ENCODE results near the gene ZNF628. TPM values are rescaled to one million over a fixed set of nuclear protein-coding genes. Genes with fewer than 3 reads are reported as not detected.

ZNF628 gene
- total and polyA plus RNA-seq, 10 donors = 1.4 to 13.6 (median 7.9) TPM

GRCh38 chr19:55529636-55530234 lies 53.3 kb downstream of the ZNF628 start:
- H3K27ac ChIP-seq = no peak overlapping the region
- no peak overlapping the region for H3K4me3 ChIP-seq
- H3K36me3 ChIP-seq = no peaks in the 10 kb centered on the region
- DNase-seq = no peak
- intact Hi-C loops (cut with DNase I; ENCODE audit: low total_unique reads) = no loop called here
- peaks cover 0 to 8% (median 2%) of the 10 kb centered on the region in 6 donors for H3K4me1 ChIP-seq
- 81 to 91% (median 87%) methylated on average over 32 to 56 of the region's 56 CpGs for WGBS, 5 donors
- no peaks in the 10 kb centered on the region for H3K9me3 ChIP-seq
- peaks cover 0 to 46% (median 0%) of the 10 kb centered on the region in 7 donors for H3K27me3 ChIP-seq (replicated peaks in 1 of 7)
- TF ChIP-seq POLR2AphosphoS5 (IDR thresholded peaks at IDR 0.05) = no peak

- no peak for DNase-seq
- 87 to 93% (median 90%) methylated on average over 12 to 26 of the region's 26 CpGs for WGBS, 5 donors
- intact Hi-C loops (cut with DNase I; ENCODE audit: low total_unique reads) = no loop called here
- no peak overlapping the region for H3K27ac ChIP-seq
- H3K36me3 ChIP-seq = no peaks in the 10 kb centered on the region
- TF ChIP-seq POLR2A (IDR thresholded peaks at IDR 0.05) = no peak
- no peak for TF ChIP-seq CTCF (IDR thresholded peaks at IDR 0.05 in 8 of 11, conservative IDR thresholded peaks at IDR 0.05 in 3 of 11)
- TF ChIP-seq POLR2AphosphoS5 (IDR thresholded peaks at IDR 0.05) = no peak
- peaks cover 0 to 39% (median 0%) of the 10 kb centered on the region in 7 donors for H3K27me3 ChIP-seq (replicated peaks in 1 of 7)
- no peak overlapping the region for H3K4me3 ChIP-seq
- H3K4me1 ChIP-seq = peaks cover 0 to 7% (median 2%) of the 10 kb centered on the region in 6 donors
- no peaks in the 10 kb centered on the region for H3K9me3 ChIP-seq
These were observed 54.6 kb downstream of the ZNF628 start for GRCh38 chr19:55530996-55531395.

Other genes starting within 250 kb of the ZNF628 start
- gene TMEM86B, start 247.9 kb upstream of the ZNF628 start, total RNA-seq = 10 to 100 TPM in 3 of 7 donors, 1 to 10 TPM in 4; 7.5 to 11.7 (median 9.6) TPM
- 10 to 100 TPM; 11.8 to 31.5 (median 28.2) TPM for gene TMEM86B, start 247.9 kb upstream of the ZNF628 start, polyA plus RNA-seq
- gene PPP6R1, start 217.6 kb upstream of the ZNF628 start, total RNA-seq = 100 to 1,000 TPM; 113 to 150 (median 133) TPM
- 10 to 100 TPM; 49.2 to 90.5 (median 65.1) TPM for gene PPP6R1, start 217.6 kb upstream of the ZNF628 start, polyA plus RNA-seq
- 10 to 100 TPM; 14.2 to 26.8 (median 17.6) TPM for gene HSPBP1, start 196.5 kb upstream of the ZNF628 start, total RNA-seq
- 10 to 100 TPM; 14.2 to 27.0 (median 26.4) TPM for gene HSPBP1, start 196.5 kb upstream of the ZNF628 start, polyA plus RNA-seq
- gene BRSK1, start 192.6 kb upstream of the ZNF628 start, total RNA-seq = 1 to 10 TPM in 5 of 7 donors, under 1 TPM in 2; 0.79 to 2.9 (median 1.7) TPM
- gene BRSK1, start 192.6 kb upstream of the ZNF628 start, polyA plus RNA-seq = 1 to 10 TPM in 2 of 3 donors, under 1 TPM in 1; 0.70 to 1.5 (median 1.0) TPM
- 10 to 100 TPM in 3 of 7 donors, 1 to 10 TPM in 4; 5.6 to 34.1 (median 9.9) TPM for gene TMEM150B, start 151.3 kb upstream of the ZNF628 start, total RNA-seq
- gene TMEM150B, start 151.3 kb upstream of the ZNF628 start, polyA plus RNA-seq = 1 to 10 TPM; 1.7 to 6.5 (median 4.1) TPM
- 10 to 100 TPM; 10.5 to 18.1 (median 12.8) TPM for gene KMT5C, start 136.7 kb upstream of the ZNF628 start, total RNA-seq
- 10 to 100 TPM in 1 of 3 donors, 1 to 10 TPM in 2; 5.7 to 12.2 (median 7.8) TPM for gene KMT5C, start 136.7 kb upstream of the ZNF628 start, polyA plus RNA-seq
- 1 to 10 TPM in 1 of 7 donors, under 1 TPM in 4, not detected in 2; 0.30 to 1.6 (median 0.63) TPM for gene COX6B2, start 121.9 kb upstream of the ZNF628 start, total RNA-seq
- under 1 TPM in 2 of 3 donors, not detected in 1; 0.06 to 0.08 TPM for gene COX6B2, start 121.9 kb upstream of the ZNF628 start, polyA plus RNA-seq
- gene GARIN5B, start 113.4 kb upstream of the ZNF628 start, total RNA-seq = not detected
- not detected for gene GARIN5B, start 113.4 kb upstream of the ZNF628 start, polyA plus RNA-seq
- under 1 TPM in 1 of 7 donors, not detected in 6; 0.23 TPM for gene IL11, start 106.2 kb upstream of the ZNF628 start, total RNA-seq
- under 1 TPM in 2 of 3 donors, not detected in 1; 0.04 to 0.06 TPM for gene IL11, start 106.2 kb upstream of the ZNF628 start, polyA plus RNA-seq
- not detected for gene TMEM190, start 99.8 kb upstream of the ZNF628 start, total RNA-seq
- gene TMEM190, start 99.8 kb upstream of the ZNF628 start, polyA plus RNA-seq = under 1 TPM in 1 of 3 donors, not detected in 2; 0.20 TPM
- gene TMEM238, start 92.3 kb upstream of the ZNF628 start, total RNA-seq = 1 to 10 TPM; 3.7 to 8.8 (median 5.0) TPM
- under 1 TPM in 2 of 3 donors, not detected in 1; 0.17 to 0.32 TPM for gene TMEM238, start 92.3 kb upstream of the ZNF628 start, polyA plus RNA-seq
- 1,000 to 10,000 TPM in 5 of 7 donors, 100 to 1,000 TPM in 2; 581 to 2,029 (median 1,447) TPM for gene RPL28, start 90.7 kb upstream of the ZNF628 start, total RNA-seq
- 1,000 to 10,000 TPM; 3,566 to 4,833 (median 4,082) TPM for gene RPL28, start 90.7 kb upstream of the ZNF628 start, polyA plus RNA-seq
- 10 to 100 TPM; 14.4 to 40.8 (median 23.8) TPM for gene UBE2S, start 68.8 kb upstream of the ZNF628 start, total RNA-seq
- 10 to 100 TPM in 2 of 3 donors, 1 to 10 TPM in 1; 4.9 to 18.7 (median 11.8) TPM for gene UBE2S, start 68.8 kb upstream of the ZNF628 start, polyA plus RNA-seq
- under 1 TPM in 1 of 7 donors, not detected in 6; 0.27 TPM for gene SHISA7, start 33.3 kb upstream of the ZNF628 start, total RNA-seq
- gene SHISA7, start 33.3 kb upstream of the ZNF628 start, polyA plus RNA-seq = under 1 TPM in 1 of 3 donors, not detected in 2; 0.03 TPM
- gene ISOC2, start 15.0 kb upstream of the ZNF628 start, total RNA-seq = 10 to 100 TPM; 38.6 to 85.0 (median 54.5) TPM
- 10 to 100 TPM; 55.6 to 98.7 (median 64.5) TPM for gene ISOC2, start 15.0 kb upstream of the ZNF628 start, polyA plus RNA-seq
- not detected for gene C19orf85, start 11.9 kb upstream of the ZNF628 start, total RNA-seq
- gene C19orf85, start 11.9 kb upstream of the ZNF628 start, polyA plus RNA-seq = not detected
- gene NAT14, start 8.6 kb downstream of the ZNF628 start, total RNA-seq = 10 to 100 TPM in 1 of 7 donors, 1 to 10 TPM in 6; 1.9 to 10.3 (median 6.9) TPM
- gene NAT14, start 8.6 kb downstream of the ZNF628 start, polyA plus RNA-seq = 10 to 100 TPM; 13.8 to 17.7 (median 15.5) TPM
- gene SSC5D, start 11.8 kb downstream of the ZNF628 start, total RNA-seq = 10 to 100 TPM; 11.0 to 30.6 (median 24.1) TPM
- gene SSC5D, start 11.8 kb downstream of the ZNF628 start, polyA plus RNA-seq = 1 to 10 TPM in 2 of 3 donors, under 1 TPM in 1; 0.61 to 7.4 (median 2.5) TPM
- gene SBK2, start 60.5 kb downstream of the ZNF628 start, total RNA-seq = not detected
- not detected for gene SBK2, start 60.5 kb downstream of the ZNF628 start, polyA plus RNA-seq
- gene SBK3, start 68.9 kb downstream of the ZNF628 start, total RNA-seq = not detected
- gene SBK3, start 68.9 kb downstream of the ZNF628 start, polyA plus RNA-seq = not detected
- 10 to 100 TPM in 2 of 7 donors, 1 to 10 TPM in 4, under 1 TPM in 1; 0.72 to 10.6 (median 6.5) TPM for gene ZNF579, start 104.2 kb downstream of the ZNF628 start, total RNA-seq
- 1 to 10 TPM; 2.8 to 6.9 (median 3.4) TPM for gene ZNF579, start 104.2 kb downstream of the ZNF628 start, polyA plus RNA-seq
- 10 to 100 TPM in 5 of 7 donors, 1 to 10 TPM in 2; 7.6 to 17.3 (median 11.4) TPM for gene FIZ1, start 122.9 kb downstream of the ZNF628 start, total RNA-seq
- gene FIZ1, start 122.9 kb downstream of the ZNF628 start, polyA plus RNA-seq = 10 to 100 TPM in 1 of 3 donors, 1 to 10 TPM in 2; 5.1 to 11.5 (median 7.8) TPM
- 10 to 100 TPM; 19.7 to 42.5 (median 23.9) TPM for gene ZNF524, start 123.7 kb downstream of the ZNF628 start, total RNA-seq
- gene ZNF524, start 123.7 kb downstream of the ZNF628 start, polyA plus RNA-seq = 10 to 100 TPM; 33.3 to 57.8 (median 39.2) TPM
- gene ZNF865, start 129.0 kb downstream of the ZNF628 start, total RNA-seq = 10 to 100 TPM; 12.2 to 23.3 (median 17.8) TPM
- 10 to 100 TPM in 1 of 3 donors, 1 to 10 TPM in 2; 4.8 to 10.4 (median 5.3) TPM for gene ZNF865, start 129.0 kb downstream of the ZNF628 start, polyA plus RNA-seq
- 1 to 10 TPM; 4.0 to 10.0 (median 7.1) TPM for gene ZNF784, start 147.9 kb downstream of the ZNF628 start, total RNA-seq
- 1 to 10 TPM; 3.3 to 7.6 (median 5.6) TPM for gene ZNF784, start 147.9 kb downstream of the ZNF628 start, polyA plus RNA-seq
- 10 to 100 TPM; 25.4 to 58.7 (median 31.7) TPM for gene ZNF580, start 164.4 kb downstream of the ZNF628 start, total RNA-seq
- gene ZNF580, start 164.4 kb downstream of the ZNF628 start, polyA plus RNA-seq = 10 to 100 TPM; 18.9 to 36.7 (median 33.3) TPM
- gene ZNF581, start 167.0 kb downstream of the ZNF628 start, total RNA-seq = 10 to 100 TPM; 21.4 to 34.9 (median 27.2) TPM
- 10 to 100 TPM; 39.8 to 46.5 (median 43.6) TPM for gene ZNF581, start 167.0 kb downstream of the ZNF628 start, polyA plus RNA-seq
- 10 to 100 TPM; 11.9 to 23.4 (median 14.4) TPM for gene CCDC106, start 171.6 kb downstream of the ZNF628 start, total RNA-seq
- gene CCDC106, start 171.6 kb downstream of the ZNF628 start, polyA plus RNA-seq = 10 to 100 TPM; 26.7 to 40.1 (median 37.8) TPM
- 100 to 1,000 TPM; 109 to 218 (median 176) TPM for gene U2AF2, start 178.4 kb downstream of the ZNF628 start, total RNA-seq
- gene U2AF2, start 178.4 kb downstream of the ZNF628 start, polyA plus RNA-seq = 100 to 1,000 TPM in 1 of 3 donors, 10 to 100 TPM in 2; 67.2 to 190 (median 85.5) TPM
- gene EPN1, start 198.6 kb downstream of the ZNF628 start, total RNA-seq = 100 to 1,000 TPM; 100 to 166 (median 129) TPM
- gene EPN1, start 198.6 kb downstream of the ZNF628 start, polyA plus RNA-seq = 100 to 1,000 TPM in 1 of 3 donors, 10 to 100 TPM in 2; 36.8 to 115 (median 42.6) TPM

All from spleen (tissue), 11 donors.